Measurements from ENCODE around the gene ZNF263. TPM values are rescaled to one million over a fixed set of nuclear protein-coding genes. Genes with fewer than 3 reads are reported as not detected.

ZNF263 gene
- polyA plus RNA-seq, 1 of the 3 experiments (the other 2 are of a cell fraction) = 13.7 TPM

DNA sequence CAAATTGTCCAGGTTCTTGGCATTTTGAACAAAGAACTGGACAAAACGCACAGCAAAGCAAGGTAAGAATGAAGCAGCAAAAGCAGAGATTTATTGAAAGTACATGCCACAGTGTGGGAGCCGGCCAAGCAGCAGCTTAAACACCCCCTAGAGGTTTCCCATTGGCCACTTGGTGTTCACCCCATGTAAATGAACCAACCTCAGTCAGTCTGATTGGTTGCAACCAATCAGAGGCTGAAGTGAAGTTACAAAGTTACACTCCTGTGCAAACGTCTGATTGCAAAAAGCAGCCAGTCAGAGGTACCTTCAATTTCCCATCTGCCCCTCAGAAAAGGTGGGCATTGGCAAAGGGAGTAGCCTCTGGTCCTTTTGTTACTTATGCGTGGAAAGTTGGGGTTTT lies 8.8 kb upstream of the ZNF263 start:
- H3K9me3 ChIP-seq = no peaks in the 10 kb centered on the region
- H3K9me2 ChIP-seq = no peaks in the 10 kb centered on the region
- no peak for DNase-seq
- no peaks in the 10 kb centered on the region for H3K4me1 ChIP-seq (ENCODE audit: control insufficient read depth in 1 of 2, insufficient read depth in 2 of 2, low read depth in 1 of 2, low read length in 1 of 2)
- H4K20me1 ChIP-seq (ENCODE audit: insufficient read depth) = no peaks in the 10 kb centered on the region
- no peak overlapping the region for H3K4me3 ChIP-seq (ENCODE audit: low read depth in 2 of 2, low read length in 1 of 2)
- ChIA-PET POLR2A (no interaction called here), CTCF (no interaction called here)
- no peak overlapping the region for H2AFZ ChIP-seq (ENCODE audit: low read depth)
- TF ChIP-seq, protein P1, sequence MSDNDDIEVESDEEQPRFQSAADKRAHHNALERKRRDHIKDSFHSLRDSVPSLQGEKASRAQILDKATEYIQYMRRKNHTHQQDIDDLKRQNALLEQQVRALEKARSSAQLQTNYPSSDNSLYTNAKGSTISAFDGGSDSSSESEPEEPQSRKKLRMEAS (IDR thresholded peaks at IDR 0.05; ENCODE audit: low read depth) = no peak
- no peak for TF ChIP-seq RAD21 (IDR thresholded peaks at IDR 0.05; ENCODE audit: low read length)
- TF ChIP-seq, protein P2, sequence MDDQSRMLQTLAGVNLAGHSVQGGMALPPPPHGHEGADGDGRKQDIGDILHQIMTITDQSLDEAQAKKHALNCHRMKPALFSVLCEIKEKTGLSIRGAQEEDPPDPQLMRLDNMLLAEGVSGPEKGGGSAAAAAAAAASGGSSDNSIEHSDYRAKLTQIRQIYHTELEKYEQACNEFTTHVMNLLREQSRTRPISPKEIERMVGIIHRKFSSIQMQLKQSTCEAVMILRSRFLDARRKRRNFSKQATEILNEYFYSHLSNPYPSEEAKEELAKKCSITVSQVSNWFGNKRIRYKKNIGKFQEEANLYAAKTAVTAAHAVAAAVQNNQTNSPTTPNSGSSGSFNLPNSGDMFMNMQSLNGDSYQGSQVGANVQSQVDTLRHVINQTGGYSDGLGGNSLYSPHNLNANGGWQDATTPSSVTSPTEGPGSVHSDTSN (IDR thresholded peaks at IDR 0.05) = no peak
- no peak for TF ChIP-seq CHD2 (IDR thresholded peaks at IDR 0.05; ENCODE audit: low read length, partially characterized antibody)
- no peak for TF ChIP-seq RCOR1 (IDR thresholded peaks at IDR 0.05; ENCODE audit: low read length)
- TF ChIP-seq ELF1 (IDR thresholded peaks at IDR 0.05) = no peak
- TF ChIP-seq EZH2phosphoT487 (IDR thresholded peaks at IDR 0.05; ENCODE audit: borderline replicate concordance, low read depth) = no peak
- no peak for TF ChIP-seq RXRA (IDR thresholded peaks at IDR 0.05; ENCODE audit: borderline replicate concordance, low read depth)
- no peak for TF ChIP-seq JUND (IDR thresholded peaks at IDR 0.05)
- TF ChIP-seq FOSL2 (IDR thresholded peaks at IDR 0.05; ENCODE audit: borderline replicate concordance, low read depth) = no peak
- TF ChIP-seq, protein P3, sequence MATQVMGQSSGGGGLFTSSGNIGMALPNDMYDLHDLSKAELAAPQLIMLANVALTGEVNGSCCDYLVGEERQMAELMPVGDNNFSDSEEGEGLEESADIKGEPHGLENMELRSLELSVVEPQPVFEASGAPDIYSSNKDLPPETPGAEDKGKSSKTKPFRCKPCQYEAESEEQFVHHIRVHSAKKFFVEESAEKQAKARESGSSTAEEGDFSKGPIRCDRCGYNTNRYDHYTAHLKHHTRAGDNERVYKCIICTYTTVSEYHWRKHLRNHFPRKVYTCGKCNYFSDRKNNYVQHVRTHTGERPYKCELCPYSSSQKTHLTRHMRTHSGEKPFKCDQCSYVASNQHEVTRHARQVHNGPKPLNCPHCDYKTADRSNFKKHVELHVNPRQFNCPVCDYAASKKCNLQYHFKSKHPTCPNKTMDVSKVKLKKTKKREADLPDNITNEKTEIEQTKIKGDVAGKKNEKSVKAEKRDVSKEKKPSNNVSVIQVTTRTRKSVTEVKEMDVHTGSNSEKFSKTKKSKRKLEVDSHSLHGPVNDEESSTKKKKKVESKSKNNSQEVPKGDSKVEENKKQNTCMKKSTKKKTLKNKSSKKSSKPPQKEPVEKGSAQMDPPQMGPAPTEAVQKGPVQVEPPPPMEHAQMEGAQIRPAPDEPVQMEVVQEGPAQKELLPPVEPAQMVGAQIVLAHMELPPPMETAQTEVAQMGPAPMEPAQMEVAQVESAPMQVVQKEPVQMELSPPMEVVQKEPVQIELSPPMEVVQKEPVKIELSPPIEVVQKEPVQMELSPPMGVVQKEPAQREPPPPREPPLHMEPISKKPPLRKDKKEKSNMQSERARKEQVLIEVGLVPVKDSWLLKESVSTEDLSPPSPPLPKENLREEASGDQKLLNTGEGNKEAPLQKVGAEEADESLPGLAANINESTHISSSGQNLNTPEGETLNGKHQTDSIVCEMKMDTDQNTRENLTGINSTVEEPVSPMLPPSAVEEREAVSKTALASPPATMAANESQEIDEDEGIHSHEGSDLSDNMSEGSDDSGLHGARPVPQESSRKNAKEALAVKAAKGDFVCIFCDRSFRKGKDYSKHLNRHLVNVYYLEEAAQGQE (IDR thresholded peaks at IDR 0.05; ENCODE audit: low read depth, low read length) = no peak
- TF ChIP-seq MEF2A (IDR thresholded peaks at IDR 0.05; ENCODE audit: borderline replicate concordance, low read depth) = no peak
- 24% methylated on average over 4 of the region's 4 CpGs for WGBS (ENCODE audit: low lambda C conversion rate)
- no peak overlapping the region for H3K27ac ChIP-seq (ENCODE audit: low read depth in 2 of 2, low read length in 1 of 2)
- H3K36me3 ChIP-seq (replicated peaks in 1 of 2; ENCODE audit: control insufficient read depth in 1 of 2, insufficient read depth in 2 of 2, low read length in 1 of 2) = no peaks in the 10 kb centered on the region
- H3F3A ChIP-seq (replicated peaks; ENCODE audit: insufficient read depth) = peaks cover under 1% of the 10 kb centered on the region
- no peak overlapping the region for H3K4me2 ChIP-seq
- H3K27me3 ChIP-seq (ENCODE audit: insufficient read depth) = peaks cover 24% of the 10 kb centered on the region; the same call in 1 of the 2 replicates
- no peaks in the 10 kb centered on the region for H3K79me2 ChIP-seq (ENCODE audit: insufficient read depth)
- H3K9ac ChIP-seq = no peak overlapping the region

DNA sequence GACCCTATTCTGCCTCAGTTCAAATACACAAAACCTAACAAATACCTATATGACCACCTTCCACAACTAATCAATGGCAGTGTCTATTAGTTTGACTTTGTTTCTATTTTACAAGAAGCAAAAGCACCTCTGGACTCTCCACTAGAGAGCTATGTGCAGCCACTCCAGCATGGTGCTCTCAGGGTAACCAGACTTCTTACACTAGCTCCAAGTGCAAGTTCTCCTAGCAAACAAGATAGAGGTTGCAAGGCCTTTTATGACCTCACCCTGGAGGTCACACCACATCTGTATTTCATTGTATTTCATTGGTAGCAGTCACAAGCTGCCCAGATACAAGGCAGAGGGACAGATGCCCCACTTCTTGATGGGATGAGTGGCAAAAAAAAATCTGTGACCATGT lies 8.3 kb upstream of the ZNF263 start:
- Histone ChIP-seq H3K27me3 (ENCODE audit: insufficient read depth) (peaks cover 24% of the 10 kb centered on the region; the same call in 1 of the 2 replicates), H3K79me2 (ENCODE audit: insufficient read depth) (no peaks in the 10 kb centered on the region), H3K4me2 (no peak overlapping the region), H3K9me2 (no peaks in the 10 kb centered on the region), H3K9me3 (no peaks in the 10 kb centered on the region), H3K4me3 (ENCODE audit: low read depth in 2 of 2, low read length in 1 of 2) (no peak overlapping the region), H4K20me1 (ENCODE audit: insufficient read depth) (no peaks in the 10 kb centered on the region), H2AFZ (ENCODE audit: low read depth) (no peak overlapping the region), H3F3A (replicated peaks; ENCODE audit: insufficient read depth) (peaks cover 4% of the 10 kb centered on the region), H3K36me3 (replicated peaks in 1 of 2; ENCODE audit: control insufficient read depth in 1 of 2, insufficient read depth in 2 of 2, low read length in 1 of 2) (no peaks in the 10 kb centered on the region), H3K27ac (ENCODE audit: low read depth in 2 of 2, low read length in 1 of 2) (no peak overlapping the region), H3K4me1 (ENCODE audit: control insufficient read depth in 1 of 2, insufficient read depth in 2 of 2, low read depth in 1 of 2, low read length in 1 of 2) (no peaks in the 10 kb centered on the region), H3K9ac (no peak overlapping the region)
- CTCF ChIA-PET = no interaction called here
- POLR2A ChIA-PET = no interaction called here
- DNase-seq = no peak
- TF ChIP-seq, protein P4, sequence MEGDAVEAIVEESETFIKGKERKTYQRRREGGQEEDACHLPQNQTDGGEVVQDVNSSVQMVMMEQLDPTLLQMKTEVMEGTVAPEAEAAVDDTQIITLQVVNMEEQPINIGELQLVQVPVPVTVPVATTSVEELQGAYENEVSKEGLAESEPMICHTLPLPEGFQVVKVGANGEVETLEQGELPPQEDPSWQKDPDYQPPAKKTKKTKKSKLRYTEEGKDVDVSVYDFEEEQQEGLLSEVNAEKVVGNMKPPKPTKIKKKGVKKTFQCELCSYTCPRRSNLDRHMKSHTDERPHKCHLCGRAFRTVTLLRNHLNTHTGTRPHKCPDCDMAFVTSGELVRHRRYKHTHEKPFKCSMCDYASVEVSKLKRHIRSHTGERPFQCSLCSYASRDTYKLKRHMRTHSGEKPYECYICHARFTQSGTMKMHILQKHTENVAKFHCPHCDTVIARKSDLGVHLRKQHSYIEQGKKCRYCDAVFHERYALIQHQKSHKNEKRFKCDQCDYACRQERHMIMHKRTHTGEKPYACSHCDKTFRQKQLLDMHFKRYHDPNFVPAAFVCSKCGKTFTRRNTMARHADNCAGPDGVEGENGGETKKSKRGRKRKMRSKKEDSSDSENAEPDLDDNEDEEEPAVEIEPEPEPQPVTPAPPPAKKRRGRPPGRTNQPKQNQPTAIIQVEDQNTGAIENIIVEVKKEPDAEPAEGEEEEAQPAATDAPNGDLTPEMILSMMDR (IDR thresholded peaks at IDR 0.05) = no peak
- TF ChIP-seq FOXJ3 (CRISPR knock-in tag; IDR thresholded peaks at IDR 0.05) (no peak), YY1 (IDR thresholded peaks at IDR 0.05; ENCODE audit: low read depth) (no peak), SMC3 (IDR thresholded peaks at IDR 0.05; ENCODE audit: low read depth, low read length) (no peak), SIN3A (IDR thresholded peaks at IDR 0.05; ENCODE audit: borderline replicate concordance, low read depth, low read length) (no peak), EP300 (IDR thresholded peaks at IDR 0.05; ENCODE audit: borderline replicate concordance in 1 of 2, low read depth in 1 of 2, low read length in 1 of 2) (no peak)
- TF ChIP-seq, protein P2 (IDR thresholded peaks at IDR 0.05) = no peak
- TF ChIP-seq, protein P1 (IDR thresholded peaks at IDR 0.05; ENCODE audit: low read depth) = no peak

Data from SK-N-SH (cell line).